ENCODE results near the gene TSC22D2.
A peak's percentile ranks its signal among the peaks of the same experiment; 100 is the strongest.

Gene TSC22D2

GRCh38 chr3:150408221-150409124, at the start of gene TSC22D2:
TSS of gene TSC22D2 (plus strand) at chr3:150408298. CDS start at chr3:150409351, 1,053 bp downstream.
- Histone ChIP-seq H3K9me3 (ENCODE audit: insufficient read depth, low read length) (no peaks in the 10 kb centered on the region), H3K9ac (ENCODE audit: low read length) (peak within 1 kb of the TSS; percentile 94), H3K36me3 (ENCODE audit: low read length) (0 out of 2 replicates have a peak, but pooled peaks cover 8% of the 10 kb centered on the region), H3F3A (ENCODE audit: insufficient read depth) (peaks cover 18% of the 10 kb centered on the region), H3K79me2 (ENCODE audit: insufficient read depth, low read length) (peaks cover 45% of the 10 kb centered on the region), H3K27ac (ENCODE audit: low read depth, low read length) (peak within 1 kb of the TSS; percentile 98), H3K4me2 (ENCODE audit: low read depth, low read length, poor library complexity, severe bottlenecking) (peak within 1 kb of the TSS; percentile 99), H3K27me3 (ENCODE audit: low read length) (no peaks in the 10 kb centered on the region), H3K9me2 (replicated peaks; ENCODE audit: insufficient read depth, low read length) (no peaks in the 10 kb centered on the region), H4K20me1 (ENCODE audit: low read depth, low read length) (peaks cover 24% of the 10 kb centered on the region), H3K4me3 (ENCODE audit: insufficient read depth, low read length, poor library complexity, severe bottlenecking) (peak within 1 kb of the TSS; percentile 90), H2AFZ (ENCODE audit: low read depth, low read length, severe bottlenecking) (peak within 1 kb of the TSS; percentile 94)
- TF ChIP-seq EZH2phosphoT487 (conservative IDR thresholded peaks at IDR 0.05; ENCODE audit: low read length) = no peak
- TF ChIP-seq CTCF (IDR thresholded peaks at IDR 0.05; ENCODE audit: insufficient read depth, low read length, poor library complexity, severe bottlenecking) = no peak

GRCh38 chr3:150359381-150359780, 48.7 kb upstream of the TSC22D2 start:
- no peak overlapping the region for H3K27ac ChIP-seq (ENCODE audit: low read depth, low read length)
- no peak overlapping the region for H2AFZ ChIP-seq (ENCODE audit: low read depth, low read length, severe bottlenecking)
- H3K9me3 ChIP-seq (ENCODE audit: insufficient read depth, low read length) = no peaks in the 10 kb centered on the region
- no peak for TF ChIP-seq CTCF (IDR thresholded peaks at IDR 0.05; ENCODE audit: insufficient read depth, low read length, poor library complexity, severe bottlenecking)
- no peak for TF ChIP-seq EZH2phosphoT487 (conservative IDR thresholded peaks at IDR 0.05; ENCODE audit: low read length)
- no peaks in the 10 kb centered on the region for H3K27me3 ChIP-seq (ENCODE audit: low read length)
- no peak overlapping the region for H3K4me2 ChIP-seq (ENCODE audit: low read depth, low read length, poor library complexity, severe bottlenecking)
- no peaks in the 10 kb centered on the region for H4K20me1 ChIP-seq (ENCODE audit: low read depth, low read length)
- H3K4me3 ChIP-seq (ENCODE audit: insufficient read depth, low read length, poor library complexity, severe bottlenecking) = no peak overlapping the region
- no peaks in the 10 kb centered on the region for H3F3A ChIP-seq (ENCODE audit: insufficient read depth)
- no peaks in the 10 kb centered on the region for H3K36me3 ChIP-seq (ENCODE audit: low read length)
- no peaks in the 10 kb centered on the region for H3K79me2 ChIP-seq (ENCODE audit: insufficient read depth, low read length)
- no peak overlapping the region for H3K9ac ChIP-seq (ENCODE audit: low read length)
- no peaks in the 10 kb centered on the region for H3K9me2 ChIP-seq (replicated peaks; ENCODE audit: insufficient read depth, low read length)

GRCh38 chr3:150360966-150361365, 47.1 kb upstream of the TSC22D2 start:
- no peaks in the 10 kb centered on the region for H3K9me3 ChIP-seq (ENCODE audit: insufficient read depth, low read length)
- no peak overlapping the region for H2AFZ ChIP-seq (ENCODE audit: low read depth, low read length, severe bottlenecking)
- H3K36me3 ChIP-seq (ENCODE audit: low read length) = no peaks in the 10 kb centered on the region
- H3K79me2 ChIP-seq (ENCODE audit: insufficient read depth, low read length) = no peaks in the 10 kb centered on the region
- H3K27ac ChIP-seq (ENCODE audit: low read depth, low read length) = no peak overlapping the region
- no peaks in the 10 kb centered on the region for H4K20me1 ChIP-seq (ENCODE audit: low read depth, low read length)
- no peaks in the 10 kb centered on the region for H3F3A ChIP-seq (ENCODE audit: insufficient read depth)
- no peak overlapping the region for H3K4me3 ChIP-seq (ENCODE audit: insufficient read depth, low read length, poor library complexity, severe bottlenecking)
- no peak overlapping the region for H3K9ac ChIP-seq (ENCODE audit: low read length)
- no peak for TF ChIP-seq EZH2phosphoT487 (conservative IDR thresholded peaks at IDR 0.05; ENCODE audit: low read length)
- TF ChIP-seq CTCF (IDR thresholded peaks at IDR 0.05; ENCODE audit: insufficient read depth, low read length, poor library complexity, severe bottlenecking) = no peak
- H3K9me2 ChIP-seq (replicated peaks; ENCODE audit: insufficient read depth, low read length) = no peaks in the 10 kb centered on the region
- no peaks in the 10 kb centered on the region for H3K27me3 ChIP-seq (ENCODE audit: low read length)
- H3K4me2 ChIP-seq (ENCODE audit: low read depth, low read length, poor library complexity, severe bottlenecking) = no peak overlapping the region
